ENCODE data around the gene MYT1.
"Not testable (repeated sequence)": the region's sequence is repeated elsewhere in the genome, so short reads cannot be mapped to it uniquely, and the experiment has no call there.

Gene MYT1

DNA sequence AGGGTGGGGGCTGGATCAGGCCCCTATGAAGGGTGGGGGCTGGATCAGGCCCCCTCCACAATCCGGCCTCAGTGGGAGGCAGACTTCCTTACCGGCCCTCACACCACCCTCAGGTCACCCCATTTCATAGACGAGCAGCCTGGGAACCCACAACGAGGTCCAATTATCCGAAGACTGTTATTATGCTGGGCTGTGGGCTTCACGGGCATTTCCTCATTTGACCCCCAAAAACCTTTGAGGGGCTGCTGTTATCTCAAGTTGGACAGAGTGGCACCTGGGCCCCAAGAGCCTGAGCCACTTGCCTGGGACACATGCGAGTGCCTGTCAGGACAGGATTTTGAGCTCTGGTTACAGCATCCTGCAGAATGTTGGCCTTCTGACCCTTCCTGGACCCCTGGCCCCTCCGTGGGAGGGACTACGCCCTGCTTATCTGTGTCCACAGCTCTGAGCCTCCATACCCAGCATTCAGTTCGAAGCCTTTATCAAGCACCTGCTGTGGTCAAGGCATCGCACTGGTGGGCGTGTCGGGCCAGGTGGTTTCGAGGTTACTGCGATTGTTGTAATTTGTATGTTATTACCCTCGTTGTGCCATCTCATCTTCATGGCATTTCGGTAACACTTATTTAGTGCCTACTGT, 56.8 kb downstream of the MYT1 start:
- DNase-seq: peak; percentile 64

DNA sequence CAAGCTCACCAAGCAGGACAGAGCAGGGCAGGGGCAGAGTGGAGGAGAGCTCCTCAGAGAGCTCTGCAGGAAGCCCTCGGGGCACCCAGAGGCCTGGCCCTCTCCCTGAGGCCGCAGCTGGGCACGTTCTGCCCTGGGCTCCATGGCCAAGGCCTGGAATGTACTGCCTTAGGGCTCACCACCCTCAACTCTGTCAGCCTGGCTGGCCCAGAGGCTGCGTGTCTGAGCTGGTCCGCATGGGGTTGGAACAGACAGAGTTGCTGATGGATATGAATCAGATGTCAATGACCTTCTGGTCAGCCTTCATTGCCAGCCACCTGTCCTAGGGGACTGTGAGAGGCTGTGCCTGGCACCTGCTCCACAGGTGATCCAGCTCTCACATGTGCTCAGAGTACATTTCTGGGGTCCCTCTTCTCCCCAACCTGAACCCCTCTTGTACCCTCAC, 58.1 kb downstream of the MYT1 start:
- DNase-seq: no peak

DNA sequence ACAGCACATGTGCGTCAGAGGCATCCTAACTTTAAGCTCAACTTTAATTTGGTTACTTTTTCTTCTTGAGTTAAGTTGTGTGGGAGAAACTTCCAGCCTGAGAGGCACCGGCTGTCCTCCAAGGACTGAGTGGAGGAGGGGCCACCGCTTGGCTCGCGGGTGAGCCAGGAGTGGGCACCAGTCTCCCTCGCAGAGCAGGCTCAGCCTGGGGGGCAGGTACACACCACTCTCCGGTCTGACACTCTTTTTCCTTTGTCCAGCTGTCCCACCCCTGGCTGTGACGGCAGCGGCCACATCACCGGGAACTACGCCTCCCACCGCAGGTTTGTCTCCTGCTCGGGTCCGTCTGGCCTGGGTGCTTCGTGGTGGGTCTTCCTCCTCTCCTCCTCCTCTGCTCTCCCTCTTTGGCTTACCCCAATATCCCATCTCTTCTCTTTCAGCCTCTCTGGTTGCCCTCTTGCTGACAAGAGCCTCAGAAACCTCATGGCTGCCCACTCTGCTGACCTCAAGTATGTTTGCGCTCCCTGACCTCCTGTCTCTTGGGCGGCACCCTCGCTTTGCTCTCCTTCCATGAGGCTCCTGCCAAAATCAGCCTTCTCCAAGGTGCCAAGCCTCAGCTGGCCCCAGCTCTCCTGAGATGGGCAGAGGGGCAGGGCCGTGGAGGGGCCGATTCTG, 58.7 kb downstream of the MYT1 start:
- no peak for DNase-seq

DNA sequence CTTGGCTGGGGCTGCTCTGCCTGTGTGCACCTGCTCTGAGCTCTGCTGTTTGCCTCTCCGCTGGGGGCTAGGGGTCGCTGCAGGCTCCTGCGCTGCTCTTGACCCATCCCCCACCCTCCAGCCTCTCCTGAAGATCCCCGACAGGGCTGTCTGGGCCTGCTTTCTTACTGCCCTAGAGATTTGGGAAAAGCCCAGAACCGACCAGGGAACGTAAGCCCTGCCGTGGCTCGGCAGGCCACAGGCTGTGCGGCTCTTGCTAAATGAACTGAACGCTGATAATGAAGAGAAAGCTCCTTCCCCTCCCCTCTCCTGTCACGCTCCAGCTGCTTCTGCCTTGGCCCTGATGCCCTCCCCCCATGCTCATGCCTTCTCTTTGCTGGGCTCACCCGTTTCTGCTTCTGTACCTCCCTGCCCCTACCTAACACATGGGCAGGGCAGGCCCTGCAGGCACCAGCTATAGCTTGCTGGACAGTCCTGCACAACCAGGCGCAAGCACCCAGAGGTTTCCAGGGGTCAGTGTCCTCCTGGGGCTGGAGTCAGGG, 59.3 kb downstream of the MYT1 start:
- no peak for DNase-seq

DNA sequence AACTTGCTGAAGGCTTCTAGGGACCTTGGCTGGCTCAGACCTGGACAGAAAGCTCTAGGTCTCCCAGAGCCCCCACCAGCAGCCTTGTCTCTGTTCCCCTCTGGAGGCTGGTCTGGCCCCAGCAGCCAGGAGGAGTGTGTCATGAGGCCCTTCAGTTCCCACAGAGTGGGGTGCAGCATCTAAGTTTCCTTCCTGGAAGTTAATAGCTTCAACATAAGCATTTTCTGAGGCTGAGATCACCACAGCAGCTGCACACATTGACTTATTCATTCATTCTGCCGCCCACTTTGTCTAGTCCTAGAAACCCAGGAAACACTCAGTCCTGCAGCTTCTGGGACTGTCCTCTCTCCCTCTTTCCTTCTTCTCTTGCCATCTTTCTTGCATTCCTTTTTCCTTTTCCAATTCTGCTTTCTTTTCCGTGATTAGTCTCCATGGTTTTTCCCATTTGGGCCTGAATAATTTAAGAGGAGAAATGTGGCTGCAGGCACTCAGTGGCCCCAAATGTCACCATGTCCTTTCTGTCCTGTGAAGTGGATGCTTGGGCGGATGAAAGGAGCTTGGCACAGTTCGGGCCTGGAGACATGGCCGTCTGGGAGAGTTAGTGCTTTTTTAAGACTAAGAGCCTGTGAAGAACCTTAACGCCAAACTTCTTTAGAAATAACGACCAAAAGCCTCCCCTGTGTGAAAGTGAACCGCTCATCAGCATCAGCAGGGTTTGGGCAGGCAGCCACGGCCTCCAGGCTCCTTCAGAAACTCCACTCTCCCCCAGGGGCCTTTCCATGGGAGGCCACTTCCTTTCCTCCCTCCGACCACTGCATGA, 60.3 kb downstream of the MYT1 start:
- no peak for DNase-seq

DNA sequence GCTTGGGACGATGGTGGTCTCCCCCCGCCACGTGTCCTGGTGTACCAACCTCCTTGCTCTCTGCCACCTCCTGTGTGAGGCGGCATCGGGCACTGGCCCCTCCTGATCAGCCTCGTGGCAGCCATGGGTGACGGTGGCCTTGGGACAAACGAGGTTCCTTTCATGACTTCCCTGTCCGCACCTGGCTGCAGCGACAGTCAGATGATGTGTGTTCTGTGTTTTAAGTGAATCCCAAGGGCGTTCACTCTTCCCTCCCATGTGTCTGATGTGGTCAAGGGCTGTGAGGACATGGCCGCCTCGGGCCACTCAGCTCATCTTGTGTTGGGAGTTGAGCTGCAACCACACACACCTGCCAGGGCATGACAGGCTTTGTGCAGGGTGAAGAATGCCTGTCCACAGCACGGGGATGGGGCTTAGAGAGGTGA, 60.9 kb downstream of the MYT1 start:
- no peak for DNase-seq

DNA sequence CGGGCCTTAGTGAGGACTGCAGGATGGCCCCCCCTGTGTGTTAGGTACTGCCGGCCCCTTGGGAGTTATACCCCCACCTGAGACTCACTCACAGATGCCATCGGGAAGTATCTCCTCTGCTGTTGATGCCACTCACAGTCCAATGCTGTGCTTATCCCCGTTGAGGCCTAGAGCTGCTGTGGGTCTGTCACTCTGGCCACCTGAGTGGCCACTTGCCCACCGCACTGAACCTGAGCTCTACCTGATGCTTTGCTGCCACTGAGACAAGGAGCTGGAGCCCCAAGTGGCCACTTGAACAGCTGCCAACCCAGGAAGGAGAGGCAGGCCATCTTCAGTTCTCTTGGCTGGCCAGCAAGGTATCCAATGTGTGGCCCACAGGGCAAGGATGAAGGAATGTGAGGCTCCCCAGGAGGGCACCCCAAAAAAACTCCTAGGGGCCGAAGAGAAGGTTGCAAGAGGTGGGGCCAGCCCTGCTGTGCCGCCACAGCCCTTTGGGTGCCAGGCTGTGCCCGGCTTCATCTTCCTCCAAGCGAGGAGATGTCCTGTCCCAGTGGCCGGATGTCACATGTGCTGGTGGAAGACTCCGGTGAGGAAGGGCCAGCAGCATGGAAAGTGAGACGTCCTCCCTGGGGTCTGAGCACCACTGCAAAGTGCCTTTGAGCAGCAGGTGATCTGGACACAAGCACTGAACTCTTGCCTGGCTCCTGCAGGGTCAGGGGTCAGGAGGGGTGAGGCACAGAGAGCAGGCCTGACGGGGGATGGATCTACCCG, 61.8 kb downstream of the MYT1 start:
- DNase-seq: no peak

DNA sequence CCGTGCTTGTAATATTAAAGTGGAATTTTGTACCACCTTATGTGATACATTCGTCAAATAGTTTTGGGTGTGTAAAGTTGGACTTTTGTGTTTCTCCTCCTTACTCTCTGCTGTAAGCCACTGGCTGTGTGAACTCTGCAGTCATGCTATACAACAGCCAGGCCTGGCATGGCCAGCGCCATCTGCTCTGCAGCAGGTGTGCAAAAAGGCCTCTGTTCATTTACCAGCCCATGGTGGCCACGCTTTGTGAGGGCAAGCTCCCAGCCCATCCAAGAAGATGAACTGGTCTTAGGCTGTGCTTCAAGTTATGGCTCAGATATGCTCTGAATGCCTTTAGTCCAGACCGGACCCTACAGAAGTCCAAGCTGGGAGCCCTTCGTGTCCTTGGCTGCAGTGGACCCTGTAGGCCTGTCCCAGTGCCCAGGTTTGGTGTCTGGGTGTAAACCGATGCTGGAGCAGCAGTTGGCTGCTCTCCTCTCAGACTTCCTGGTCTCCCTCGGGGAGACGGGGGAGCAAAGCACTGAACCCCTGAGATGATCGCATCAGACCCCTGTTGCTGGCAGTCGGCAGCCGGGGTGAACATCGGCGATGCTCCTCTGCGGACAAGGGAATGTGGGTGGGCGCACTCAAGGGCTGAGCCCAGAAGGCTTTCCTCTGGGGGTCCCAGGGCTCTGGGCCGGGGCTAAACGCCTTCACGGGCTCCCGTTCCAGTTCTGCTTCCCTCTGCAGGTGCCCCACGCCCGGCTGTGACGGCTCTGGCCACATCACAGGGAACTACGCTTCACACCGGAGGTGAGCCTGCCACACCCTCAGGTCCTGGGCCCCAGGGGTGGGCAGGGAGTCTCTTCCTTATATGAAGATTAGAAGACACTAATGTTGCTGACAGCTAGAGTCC, 62.7 kb downstream of the MYT1 start:
- DNase-seq: no peak

DNA sequence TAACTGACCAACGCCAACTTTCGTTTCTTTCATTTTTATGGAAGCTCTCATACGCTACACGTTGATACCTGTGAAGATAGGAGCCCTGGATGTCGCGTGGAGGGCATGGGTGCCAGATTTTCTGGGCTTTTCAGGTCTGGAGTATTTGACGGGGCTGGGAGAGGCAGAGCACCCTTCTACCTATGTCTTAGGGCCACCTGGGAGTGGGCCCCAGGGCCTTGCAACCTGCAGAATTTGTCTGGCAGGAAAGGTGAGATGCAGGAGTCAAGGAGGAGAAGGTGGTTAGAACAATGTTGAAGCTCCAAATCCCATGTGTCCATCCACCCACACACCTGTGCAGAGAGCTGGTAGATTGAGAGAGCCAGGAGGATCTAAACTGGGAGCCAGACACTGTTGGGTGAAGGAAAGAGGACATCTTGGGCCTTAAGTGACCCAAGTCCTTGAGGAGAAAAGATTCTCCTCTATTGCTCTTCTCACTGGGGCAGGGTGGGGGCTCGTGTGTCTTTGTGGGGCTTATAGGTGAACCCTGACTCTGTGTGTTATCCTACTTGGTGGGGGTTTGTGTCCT, 63.9 kb downstream of the MYT1 start:
- DNase-seq: no peak

DNA sequence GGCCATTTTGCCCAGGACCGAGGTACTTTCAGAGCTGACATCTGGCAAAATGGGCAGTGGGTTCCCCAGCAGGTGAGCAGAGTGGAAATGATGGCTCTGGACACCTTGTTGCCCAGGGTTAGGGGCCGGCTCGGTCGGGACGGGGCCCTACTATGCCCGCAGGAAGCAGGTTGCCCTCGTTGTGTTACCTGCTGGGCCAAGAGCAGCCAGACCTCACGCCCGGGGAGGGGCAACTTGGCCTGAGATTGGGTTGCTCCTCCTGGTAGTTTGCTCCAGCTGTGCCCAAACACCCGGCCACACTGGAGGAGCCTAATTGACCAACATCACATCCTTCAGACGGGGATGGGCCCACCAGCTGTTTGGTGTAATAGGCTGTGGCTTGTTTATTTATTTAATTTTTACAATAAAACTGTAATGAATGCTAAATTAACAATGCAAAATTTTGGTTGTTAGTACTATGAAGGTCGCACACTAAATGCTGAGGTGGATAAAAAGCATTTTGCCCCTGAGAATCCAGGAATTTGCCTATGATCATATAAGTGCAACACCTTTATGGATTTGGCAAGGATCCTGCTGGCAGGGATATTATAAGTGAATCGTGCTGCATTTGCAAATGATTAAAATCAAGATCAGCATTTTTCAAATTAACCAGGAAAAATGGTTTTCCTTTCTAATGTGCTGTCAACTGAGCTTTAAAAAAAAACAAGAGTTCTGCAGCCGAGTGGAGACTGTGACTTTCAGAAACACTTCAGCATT, 64.7 kb downstream of the MYT1 start:
- DNase-seq: no peak

DNA sequence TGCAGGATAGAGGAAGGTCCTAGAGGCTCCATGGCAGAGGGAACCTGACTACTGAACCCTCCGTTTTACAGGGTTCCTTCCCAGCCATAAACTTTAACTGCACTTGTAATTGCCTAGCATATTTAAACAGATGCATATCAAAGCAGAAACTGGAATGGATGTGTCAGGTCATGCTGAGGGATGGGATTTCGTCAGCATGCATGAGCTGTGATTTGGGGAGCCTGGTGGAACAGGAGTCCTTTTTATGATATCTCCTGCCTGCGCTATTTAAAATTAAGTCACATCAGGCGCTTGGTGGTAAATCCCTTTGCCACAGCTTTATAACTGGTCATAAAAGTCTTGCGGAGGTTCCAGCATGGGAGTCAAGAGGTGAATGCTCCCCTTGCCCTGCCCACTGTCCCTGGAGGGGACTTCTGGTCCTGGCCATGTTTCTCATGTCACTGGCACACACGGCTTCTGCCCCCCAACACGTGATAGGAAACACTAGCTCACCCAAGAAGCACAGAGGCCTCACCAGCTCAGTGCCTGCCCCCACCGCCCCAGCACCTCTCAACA, 65.3 kb downstream of the MYT1 start:
- DNase-seq: no peak

DNA sequence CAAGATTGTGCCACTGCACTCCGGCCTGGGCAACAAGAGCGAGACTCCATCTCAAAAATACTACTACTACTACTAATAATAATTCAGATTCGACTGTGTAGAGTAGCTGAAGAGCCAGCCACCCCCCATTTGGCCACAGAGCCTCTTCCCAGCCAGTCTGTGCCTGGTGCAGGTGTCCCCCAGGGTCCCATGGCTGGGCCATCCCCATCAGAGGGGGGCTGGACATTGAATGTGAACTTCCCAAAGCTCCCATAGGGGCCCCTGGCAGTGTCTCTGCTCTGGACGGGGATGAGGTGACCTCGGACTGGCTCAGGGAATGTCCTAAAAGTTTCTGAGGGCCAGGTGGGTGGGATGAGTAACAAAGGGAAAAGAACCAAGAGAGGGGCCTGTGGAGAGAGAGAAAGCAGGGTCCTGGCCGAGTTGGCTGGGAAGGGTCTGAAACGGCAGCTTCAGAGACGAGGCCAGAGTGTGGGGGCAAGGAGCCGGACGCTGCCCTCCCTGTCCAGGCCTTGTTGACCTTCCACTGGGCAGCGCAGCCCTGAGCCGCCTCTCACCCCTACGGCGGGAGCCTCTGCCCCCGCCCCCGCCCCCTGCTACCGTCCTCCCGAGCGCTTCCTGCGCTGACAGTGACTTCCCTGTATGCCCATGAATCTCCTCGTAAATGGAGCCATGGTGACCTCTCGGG, 66.4 kb downstream of the MYT1 start:
- no peak for DNase-seq

DNA sequence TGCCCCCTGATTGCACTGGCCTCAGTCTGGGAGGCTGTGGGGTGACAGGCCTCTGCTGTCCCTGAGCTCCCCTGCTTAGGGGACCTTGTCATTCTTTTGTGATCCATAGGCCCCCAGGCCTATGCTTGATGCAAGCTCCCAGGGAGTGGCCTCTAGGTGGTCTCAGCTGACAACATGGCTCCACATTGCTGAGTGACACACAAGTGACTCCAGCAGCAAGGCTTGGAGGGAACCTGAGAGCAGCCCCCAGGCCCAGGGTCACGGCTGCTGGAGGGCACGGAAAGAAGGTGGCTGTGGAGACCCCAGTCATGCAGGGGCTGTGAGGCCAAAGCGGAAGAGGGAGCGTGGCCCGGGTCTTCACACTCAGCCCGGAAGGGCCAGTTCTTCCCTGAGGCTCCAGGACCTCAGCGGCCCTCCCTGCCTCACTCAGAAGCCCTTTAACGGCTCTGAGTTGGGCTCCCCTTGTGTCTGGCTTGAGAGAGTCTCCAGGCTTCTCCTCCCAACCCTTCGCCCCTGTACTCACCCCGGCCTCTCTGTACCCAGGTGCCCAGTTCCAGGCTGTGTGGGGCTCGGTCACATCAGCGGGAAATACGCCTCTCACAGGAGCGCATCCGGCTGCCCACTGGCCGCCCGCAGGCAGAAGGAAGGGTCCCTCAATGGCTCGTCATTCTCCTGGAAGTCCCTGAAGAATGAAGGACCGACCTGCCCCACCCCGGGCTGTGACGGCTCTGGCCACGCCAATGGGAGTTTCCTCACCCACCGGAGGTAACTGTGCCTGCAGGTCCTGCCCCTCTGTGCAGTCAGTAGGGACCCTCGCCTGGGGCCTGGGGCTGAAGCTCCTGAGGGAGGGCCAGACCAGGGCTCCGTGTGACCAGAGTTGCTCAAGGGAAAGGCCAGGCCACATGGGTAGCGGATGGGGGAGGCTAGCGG, 67.6 kb downstream of the MYT1 start:
- no peak for DNase-seq

DNA sequence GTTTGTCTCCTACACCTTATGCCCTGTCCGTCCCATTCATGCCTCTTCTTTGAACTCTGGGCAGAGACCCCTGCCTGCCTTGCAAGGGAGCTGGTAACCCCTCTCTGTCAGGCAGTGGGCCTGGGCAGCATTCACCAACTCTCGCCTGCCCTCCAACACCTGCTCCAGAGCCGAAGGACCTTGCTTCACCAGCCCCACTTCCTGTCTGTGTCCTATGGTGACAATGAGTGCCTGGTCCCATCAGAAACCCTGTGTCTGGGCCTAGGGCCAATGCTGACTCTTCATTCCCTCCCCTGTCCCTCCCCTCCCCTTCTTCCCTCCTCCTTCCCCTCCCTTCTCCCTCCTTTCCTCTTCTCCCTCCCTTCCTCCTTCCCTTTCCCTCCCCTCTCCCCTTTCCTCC, 68.5 kb downstream of the MYT1 start:
- DNase-seq: peak; percentile 46

DNA sequence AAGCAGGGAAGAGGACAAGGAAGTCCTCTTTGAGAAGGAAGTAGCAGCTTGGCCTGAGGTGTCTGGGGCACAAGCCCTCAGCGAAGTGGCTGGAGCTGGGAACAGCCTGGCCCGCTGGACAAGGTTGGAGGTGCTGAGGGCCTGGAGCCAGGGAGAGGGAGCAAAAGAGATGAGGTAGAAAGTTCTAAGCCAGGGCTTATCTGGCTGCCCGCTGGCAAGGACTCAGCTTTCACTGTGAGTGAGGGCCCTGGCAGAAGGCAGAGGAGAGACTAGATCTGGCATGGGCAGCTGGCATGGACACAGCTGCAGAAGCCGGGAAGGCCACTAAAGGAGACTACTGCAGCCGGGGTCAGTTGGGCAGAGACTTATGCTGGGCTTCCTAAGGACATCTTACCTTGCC, 69.5 kb downstream of the MYT1 start:
- DNase-seq: no peak

DNA sequence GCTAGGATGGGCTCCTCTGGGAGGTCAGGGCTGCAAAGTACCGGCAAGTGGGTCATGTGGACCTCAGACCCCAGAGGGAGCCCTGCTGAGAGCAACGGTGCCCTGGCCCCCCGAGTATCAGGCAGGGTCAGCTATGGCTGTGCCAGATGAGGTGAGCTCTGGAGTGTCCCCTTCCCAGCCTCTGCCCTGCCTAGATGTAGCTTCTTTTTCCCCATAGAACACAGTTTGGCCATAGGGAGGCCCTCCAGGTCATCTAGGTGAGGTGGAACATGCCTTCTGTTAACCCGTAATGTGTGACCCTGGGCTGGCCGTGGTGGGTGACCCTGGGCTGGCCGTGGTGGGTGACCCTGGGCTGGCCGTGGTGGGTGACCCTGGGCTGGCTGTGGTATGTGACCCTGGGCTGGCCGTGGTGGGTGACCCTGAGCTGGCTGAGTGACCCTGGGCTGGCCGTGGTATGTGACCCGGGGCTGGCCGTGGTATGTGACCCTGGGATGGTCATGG, 70.1 kb downstream of the MYT1 start:
- no peak for DNase-seq

DNA sequence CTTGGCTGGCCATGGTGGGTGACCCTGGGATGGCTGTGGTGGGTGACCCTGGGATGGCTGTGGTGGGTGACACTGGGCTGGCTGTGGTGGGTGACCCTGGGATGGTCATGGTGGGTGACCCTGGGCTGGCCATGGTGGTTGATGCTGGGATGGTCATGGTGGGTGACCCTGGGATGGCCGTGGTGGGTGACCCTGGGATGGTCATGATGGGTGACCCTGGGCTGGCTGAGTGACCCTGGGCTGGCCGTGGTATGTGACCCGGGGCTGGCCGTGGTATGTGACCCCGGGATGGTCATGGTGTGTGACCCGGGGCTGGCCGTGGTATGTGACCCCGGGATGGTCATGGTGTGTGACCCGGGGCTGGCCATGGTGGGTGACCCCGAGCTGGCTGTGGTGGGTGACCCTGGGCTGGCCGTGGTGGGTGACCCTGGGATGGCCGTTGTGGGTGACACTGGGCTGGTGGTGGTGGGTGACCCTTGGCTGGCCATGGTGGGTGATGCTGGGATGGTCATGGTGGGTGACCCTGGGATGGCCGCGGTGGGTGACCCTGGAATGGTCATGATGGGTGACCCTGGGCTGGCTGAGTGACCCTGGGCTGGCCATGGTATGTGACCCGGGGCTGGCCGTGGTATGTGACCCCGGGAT, 70.8 kb downstream of the MYT1 start:
- DNase-seq: not testable (repeated sequence)

Data from hematopoietic multipotent progenitor cell treated with erythropoietin and hydrocortisone succinate and interleukin-3 and kit ligand, for 4 days (in vitro differentiated cells).